Endodermal cell (in vitro differentiated cells): ENCODE measurements around the gene RNF215. TPM values are rescaled to one million over a fixed set of nuclear protein-coding genes. Genes with fewer than 3 reads are reported as not detected.

Experiments
- DNase-seq: peaks from one replicate; pipeline ENCODE4 v3.0.0-alpha.2; 2017
- H3K27ac ChIP-seq: 2 replicates; pipeline ENCODE4 v1.5.1; 2013; ENCODE audit warnings: mild to moderate bottlenecking, low read depth, low read length, moderate library complexity
- H3K27me3 ChIP-seq: 2 replicates; pipeline ENCODE4 v1.6.1; 2013; ENCODE audit warnings: mild to moderate bottlenecking, low read length, moderate library complexity; ENCODE audit not compliant: insufficient read depth, control insufficient read depth, poor library complexity, severe bottlenecking
- H3K36me3 ChIP-seq: 2 replicates; pipeline ENCODE4 v1.7.0; 2013; ENCODE audit warnings: mild to moderate bottlenecking, low read length, moderate library complexity; ENCODE audit not compliant: control insufficient read depth, insufficient read depth
- H3K4me1 ChIP-seq: one replicate; pipeline ENCODE4 v1.7.0; 2013; ENCODE audit warnings: low read length; ENCODE audit not compliant: control insufficient read depth, insufficient read depth
- H3K4me3 ChIP-seq: 2 replicates; pipeline ENCODE4 v1.5.1; 2013; ENCODE audit warnings: mild to moderate bottlenecking, low read length, moderate library complexity
- H3K9ac ChIP-seq: 2 replicates; pipeline ENCODE4 v1.6.1; 2013; ENCODE audit warnings: mild to moderate bottlenecking, low read length, moderate library complexity; ENCODE audit not compliant: poor library complexity, severe bottlenecking; ENCODE audit errors: extremely low read depth
- H3K9me3 ChIP-seq: 2 replicates; pipeline ENCODE4 v1.6.1; 2013; ENCODE audit warnings: mild to moderate bottlenecking, low read length, moderate library complexity; ENCODE audit not compliant: control insufficient read depth
- H3K27ac Mint-ChIP-seq: 2 replicates; pipeline ENCODE4 v1.8.0; 2020; ENCODE audit warnings: mixed read lengths
- H3K27me3 Mint-ChIP-seq: 2 replicates; pipeline ENCODE4 v1.8.0; 2021; ENCODE audit warnings: mild to moderate bottlenecking, mixed read lengths; ENCODE audit not compliant: insufficient read depth
- H3K36me3 Mint-ChIP-seq: 2 replicates; pipeline ENCODE4 v1.8.0; 2020; ENCODE audit warnings: low read depth, mixed read lengths
- H3K4me1 Mint-ChIP-seq: 2 replicates; pipeline ENCODE4 v1.8.0; 2020; ENCODE audit warnings: mixed read lengths
- H3K4me3 Mint-ChIP-seq: 2 replicates; pipeline ENCODE4 v1.8.0; 2020; ENCODE audit warnings: mild to moderate bottlenecking, moderate library complexity, mixed read lengths
- H3K9me3 Mint-ChIP-seq: 2 replicates; pipeline ENCODE4 v1.8.0; 2020; ENCODE audit warnings: mild to moderate bottlenecking, mixed read lengths
- WGBS, 2 experiments: methylation state at CpG; one replicate each; pipeline versions ENCODE4 v1.1.5 to v1.1.7; 2013; ENCODE audit warnings: missing lambda C conversion rate in 2 of 2, mixed read lengths in 1 of 2; ENCODE audit not compliant: insufficient coverage in 1 of 2, insufficient read length in 1 of 2; 5-methylcytosine and 5-hydroxymethylcytosine counted together
- total RNA-seq, 2 donors: library from RNA; stranded (reverse); fragmentation: NEBNext Ultra II Directional in 1 of 2; extraction: Animal tissue kit (Norgen Biotek cat#: 25700) in 1 of 2; gene quantifications; 2 replicates in 1 of 2; 3 replicates in 1 of 2; pipeline ENCODE4 v1.2.1, GENCODE V29; 2021
- TF ChIP-seq, protein P1 (sequence below): fragments of 200-600 bp; sonication (generic); conservative IDR thresholded peaks from 2 replicates; pipeline ENCODE4 v1.5.0; 2021; ENCODE audit warnings: antibody characterized with exemption, mild to moderate bottlenecking

RNF215 gene
- total RNA-seq, 2 donors from 2014 or later = 44.0 to 46.7 TPM

DNA sequence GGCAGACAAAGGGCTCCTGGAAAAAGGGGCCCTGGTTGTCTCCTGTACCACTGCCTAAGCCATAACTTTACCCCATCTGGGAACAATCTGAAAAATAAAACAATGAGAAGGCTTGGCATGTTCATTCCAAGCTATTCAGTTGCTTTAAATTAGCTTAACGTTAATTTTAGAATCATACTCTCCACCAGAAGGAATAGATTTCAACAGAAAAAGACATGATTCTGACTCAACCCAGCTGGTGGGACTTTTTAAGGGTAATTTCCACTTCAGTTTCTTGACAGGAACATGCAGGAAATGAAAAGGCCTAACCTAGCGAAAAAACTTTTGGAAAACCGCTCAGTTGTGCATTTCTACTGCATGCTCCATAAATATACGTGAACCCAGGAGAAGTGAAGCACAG is 38.4 kb downstream of the RNF215 start:
- Histone ChIP-seq H3K9me3 (no peaks in the 10 kb centered on the region), H3K36me3 (peaks cover 83% of the 10 kb centered on the region), H3K4me3 (no peak overlapping the region), H3K27me3 (no peaks in the 10 kb centered on the region), H3K27ac (no peak overlapping the region), H3K4me1 (no peaks in the 10 kb centered on the region), H3K9ac (no peak overlapping the region)
- TF ChIP-seq, protein P1, sequence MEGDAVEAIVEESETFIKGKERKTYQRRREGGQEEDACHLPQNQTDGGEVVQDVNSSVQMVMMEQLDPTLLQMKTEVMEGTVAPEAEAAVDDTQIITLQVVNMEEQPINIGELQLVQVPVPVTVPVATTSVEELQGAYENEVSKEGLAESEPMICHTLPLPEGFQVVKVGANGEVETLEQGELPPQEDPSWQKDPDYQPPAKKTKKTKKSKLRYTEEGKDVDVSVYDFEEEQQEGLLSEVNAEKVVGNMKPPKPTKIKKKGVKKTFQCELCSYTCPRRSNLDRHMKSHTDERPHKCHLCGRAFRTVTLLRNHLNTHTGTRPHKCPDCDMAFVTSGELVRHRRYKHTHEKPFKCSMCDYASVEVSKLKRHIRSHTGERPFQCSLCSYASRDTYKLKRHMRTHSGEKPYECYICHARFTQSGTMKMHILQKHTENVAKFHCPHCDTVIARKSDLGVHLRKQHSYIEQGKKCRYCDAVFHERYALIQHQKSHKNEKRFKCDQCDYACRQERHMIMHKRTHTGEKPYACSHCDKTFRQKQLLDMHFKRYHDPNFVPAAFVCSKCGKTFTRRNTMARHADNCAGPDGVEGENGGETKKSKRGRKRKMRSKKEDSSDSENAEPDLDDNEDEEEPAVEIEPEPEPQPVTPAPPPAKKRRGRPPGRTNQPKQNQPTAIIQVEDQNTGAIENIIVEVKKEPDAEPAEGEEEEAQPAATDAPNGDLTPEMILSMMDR = no peak
- Mint-ChIP-seq H3K9me3 (no peaks in the 10 kb centered on the region), H3K27ac (no peak overlapping the region), H3K4me1 (no peaks in the 10 kb centered on the region), H3K27me3 (no peaks in the 10 kb centered on the region), H3K4me3 (no peak overlapping the region), H3K36me3 (peaks cover 79% of the 10 kb centered on the region)
- no peak for DNase-seq
- WGBS, 2 experiments = 96 to 98% methylated on average over 3 to 4 of the region's 4 CpGs

DNA sequence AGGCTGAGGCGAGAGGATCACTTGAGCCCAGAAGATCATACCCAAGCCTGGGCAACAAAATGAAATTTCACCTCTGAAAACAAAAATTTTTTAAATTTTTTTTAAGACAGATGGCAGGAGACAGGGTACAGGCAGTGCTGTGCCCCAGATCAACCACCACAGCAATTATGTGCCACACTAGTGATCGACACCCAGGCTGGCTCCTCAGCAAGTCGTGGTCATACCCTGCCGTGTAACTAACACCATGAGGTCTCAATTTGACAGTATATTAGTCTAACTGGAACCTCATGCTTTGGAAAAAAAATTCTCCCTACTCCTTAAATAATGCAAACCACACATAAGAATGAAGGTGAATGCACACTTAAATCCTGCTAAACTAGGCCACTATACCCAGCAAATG is 38.8 kb downstream of the RNF215 start:
- no peak overlapping the region for H3K4me3 ChIP-seq
- H3K36me3 ChIP-seq = peaks cover 84% of the 10 kb centered on the region
- Mint-ChIP-seq H3K36me3 (peaks cover 78% of the 10 kb centered on the region), H3K9me3 (no peaks in the 10 kb centered on the region), H3K27me3 (no peaks in the 10 kb centered on the region), H3K27ac (no peak overlapping the region), H3K4me3 (no peak overlapping the region), H3K4me1 (no peaks in the 10 kb centered on the region)
- H3K9ac ChIP-seq = no peak overlapping the region
- no peaks in the 10 kb centered on the region for H3K4me1 ChIP-seq
- no peak overlapping the region for H3K27ac ChIP-seq
- no peaks in the 10 kb centered on the region for H3K9me3 ChIP-seq
- TF ChIP-seq, protein P1 = no peak
- WGBS, 2 experiments = 97 to 100% methylated on average over 3 to 4 of the region's 4 CpGs
- H3K27me3 ChIP-seq = no peaks in the 10 kb centered on the region
- no peak for DNase-seq

DNA sequence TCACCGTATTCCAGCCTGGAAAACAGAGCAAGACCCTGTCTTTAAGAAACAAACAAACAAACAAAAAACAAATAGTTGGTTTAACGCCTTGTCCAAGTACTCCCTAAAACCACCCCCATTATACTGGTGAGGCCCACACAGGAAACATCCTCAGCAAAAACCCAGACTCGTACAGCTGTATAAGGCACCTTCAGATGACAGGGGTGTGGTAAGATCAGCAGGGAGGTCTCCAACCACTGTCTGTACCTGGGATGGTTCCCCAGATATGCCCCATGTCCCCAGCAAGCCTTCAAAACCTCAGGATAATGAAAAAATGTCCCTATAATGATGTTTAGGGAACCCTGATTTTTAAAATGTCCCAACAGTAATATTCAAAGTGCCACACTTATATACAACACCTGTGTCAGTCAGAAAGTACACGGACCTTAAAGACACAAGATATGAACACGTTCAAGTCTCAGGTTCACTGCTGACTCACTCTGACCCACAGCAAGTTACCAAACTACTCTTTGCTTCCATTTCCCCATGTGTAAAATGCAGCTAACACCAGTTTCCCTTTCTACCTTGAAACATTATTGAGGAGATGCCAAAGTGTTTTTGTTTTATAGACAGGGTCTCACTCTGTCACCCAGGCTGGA is 39.8 kb downstream of the RNF215 start:
- no peaks in the 10 kb centered on the region for H3K27me3 Mint-ChIP-seq
- Histone ChIP-seq H3K4me1 (no peaks in the 10 kb centered on the region), H3K27ac (no peak overlapping the region), H3K4me3 (no peak overlapping the region), H3K9me3 (no peaks in the 10 kb centered on the region), H3K36me3 (peaks cover 88% of the 10 kb centered on the region), H3K27me3 (no peaks in the 10 kb centered on the region), H3K9ac (no peak overlapping the region)
- H3K9me3 Mint-ChIP-seq = no peaks in the 10 kb centered on the region
- no peak overlapping the region for H3K4me3 Mint-ChIP-seq
- no peaks in the 10 kb centered on the region for H3K4me1 Mint-ChIP-seq
- DNase-seq = no peak
- H3K27ac Mint-ChIP-seq = peak overlapping the region; percentile 35
- TF ChIP-seq, protein P1 = no peak
- 94 to 100% methylated on average over 3 to 5 of the region's 5 CpGs for WGBS, 2 experiments
- peaks cover 80% of the 10 kb centered on the region for H3K36me3 Mint-ChIP-seq
